SK-N-DZ (cell line): Measurements from ENCODE around the gene KIF4A.
"Not testable (repeated sequence)": the region's sequence is repeated elsewhere in the genome, so short reads cannot be mapped to it uniquely, and the experiment has no call there.

Source experiments
- DNase-seq: peaks from one replicate; pipeline ENCODE4 v3.0.0-alpha.2; 2015; ENCODE audit warnings: low spot score

The KIF4A gene

DNA sequence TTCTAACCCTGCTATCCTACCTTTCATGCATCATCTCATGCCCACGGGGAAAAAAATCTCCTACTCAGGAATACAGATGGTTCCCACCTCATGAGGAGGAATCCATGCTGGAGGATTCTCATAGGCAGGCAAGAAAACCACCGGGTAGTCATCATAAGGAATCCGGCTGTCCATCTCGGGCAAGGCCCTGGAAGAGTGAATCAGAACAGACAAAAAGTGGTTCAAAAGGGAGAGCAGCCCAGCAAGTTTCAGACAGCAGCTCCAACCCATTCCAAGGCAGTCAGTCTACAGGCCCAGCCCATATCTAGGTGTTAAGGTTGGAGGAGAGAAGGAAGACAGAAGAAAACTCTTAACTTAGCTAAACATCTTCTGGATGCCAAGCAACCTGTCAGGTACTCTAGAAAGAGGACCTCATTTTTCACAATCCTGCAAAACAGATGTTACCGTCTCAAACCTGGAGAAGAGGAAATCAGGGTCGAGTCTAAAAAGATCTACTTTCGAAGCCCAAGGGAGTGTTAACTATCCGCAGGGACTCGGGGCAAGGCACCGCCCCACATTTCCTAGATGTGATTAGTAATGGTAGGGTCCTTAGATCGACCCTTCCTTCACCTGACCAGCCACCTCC lies 624 bp upstream of the KIF4A start:
- no peak for DNase-seq

- DNase-seq: no peak
Observed at GRCh38 chrX:70292788-70293187, 2.9 kb downstream of the KIF4A start.

GRCh38 chrX:70293621-70294020 lies 3.7 kb downstream of the KIF4A start:
- no peak for DNase-seq

DNA sequence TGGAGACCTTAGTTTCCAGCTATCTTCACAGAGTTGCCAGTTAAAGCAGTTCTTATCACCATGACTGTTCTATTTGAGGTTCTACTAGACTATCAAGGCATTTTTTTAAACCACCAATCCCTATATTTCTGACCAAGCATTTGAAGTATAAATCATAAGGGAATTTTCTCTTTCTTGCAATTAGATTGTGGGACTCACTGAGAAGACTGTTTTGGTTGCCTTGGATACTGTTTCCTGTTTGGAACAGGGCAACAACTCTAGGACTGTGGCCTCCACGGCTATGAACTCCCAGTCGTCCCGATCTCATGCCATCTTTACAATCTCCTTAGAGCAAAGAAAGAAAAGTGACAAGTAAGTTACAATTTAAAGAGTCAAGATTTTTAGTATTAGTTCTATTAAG lies 11.8 kb downstream of the KIF4A start:
- no peak for DNase-seq

GRCh38 chrX:70313503-70313902 lies 23.6 kb downstream of the KIF4A start:
- no peak for DNase-seq

DNA sequence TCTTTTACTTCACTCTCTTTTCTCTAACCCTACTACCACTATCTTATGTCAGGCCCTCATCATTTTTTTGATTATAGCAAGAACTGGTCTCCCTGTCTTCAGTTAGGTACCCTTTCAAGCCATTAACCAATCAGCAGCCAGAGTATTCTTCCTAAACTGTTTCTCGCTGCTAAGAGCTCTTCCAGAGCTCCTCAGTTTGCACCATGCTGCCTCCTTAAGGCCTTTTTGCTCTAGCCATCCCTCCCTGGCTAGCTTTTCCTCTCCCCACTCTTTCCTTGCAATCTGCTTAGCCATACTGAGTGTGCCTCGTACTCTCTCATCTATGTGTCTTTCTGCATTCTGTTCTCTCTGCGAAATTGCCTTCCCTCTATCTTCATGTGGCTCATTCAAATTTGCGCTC lies 32.9 kb downstream of the KIF4A start:
- no peak for DNase-seq

GRCh38 chrX:70323628-70324027 lies 33.7 kb downstream of the KIF4A start:
- not testable (repeated sequence) for DNase-seq

GRCh38 chrX:70324326-70324725 lies 34.4 kb downstream of the KIF4A start:
- DNase-seq: no peak

DNA sequence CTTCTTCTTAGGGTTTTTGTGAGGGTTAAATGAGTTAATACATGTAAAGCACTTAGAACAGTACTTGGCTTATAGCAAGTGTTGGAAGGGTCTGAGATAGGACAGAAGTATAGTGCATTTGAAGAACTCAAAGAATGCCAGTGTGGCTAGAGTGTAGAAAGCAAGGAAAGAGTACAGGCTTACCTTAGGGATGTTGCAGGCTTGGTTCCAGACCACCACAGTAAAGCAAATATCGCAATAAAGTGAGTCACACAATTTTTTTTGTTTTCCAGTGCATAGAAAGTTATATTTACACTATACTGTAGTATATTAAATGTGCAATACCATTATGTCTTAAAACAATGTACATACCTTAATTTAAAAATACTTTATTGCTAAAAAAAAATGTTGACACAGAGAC lies 41.3 kb downstream of the KIF4A start:
- DNase-seq: no peak

GRCh38 chrX:70332600-70332999 lies 42.7 kb downstream of the KIF4A start:
- no peak for DNase-seq

- DNase-seq: no peak
Observed at GRCh38 chrX:70336767-70337166, 46.9 kb downstream of the KIF4A start.

DNA sequence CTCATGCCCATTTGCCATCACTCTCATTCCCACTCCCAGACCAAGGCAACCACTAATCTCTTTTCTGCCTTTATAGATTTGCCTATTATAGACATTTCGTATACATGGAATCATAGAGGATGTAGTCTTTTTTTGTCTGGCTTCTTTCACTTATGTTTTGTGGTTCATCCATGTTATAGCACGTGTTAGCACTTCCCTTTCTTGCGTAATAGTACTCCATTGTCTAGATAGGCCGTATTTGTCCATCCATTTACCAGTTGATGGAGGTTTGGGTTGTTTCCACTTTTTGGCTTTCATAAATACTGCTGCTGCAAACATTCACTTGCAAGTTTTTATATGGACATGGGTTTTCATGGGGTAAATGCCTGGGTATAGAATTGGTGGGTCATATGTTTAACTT lies 48.4 kb downstream of the KIF4A start:
- DNase-seq: no peak

GRCh38 chrX:70343435-70343834 lies 53.5 kb downstream of the KIF4A start:
- no peak for DNase-seq

DNA sequence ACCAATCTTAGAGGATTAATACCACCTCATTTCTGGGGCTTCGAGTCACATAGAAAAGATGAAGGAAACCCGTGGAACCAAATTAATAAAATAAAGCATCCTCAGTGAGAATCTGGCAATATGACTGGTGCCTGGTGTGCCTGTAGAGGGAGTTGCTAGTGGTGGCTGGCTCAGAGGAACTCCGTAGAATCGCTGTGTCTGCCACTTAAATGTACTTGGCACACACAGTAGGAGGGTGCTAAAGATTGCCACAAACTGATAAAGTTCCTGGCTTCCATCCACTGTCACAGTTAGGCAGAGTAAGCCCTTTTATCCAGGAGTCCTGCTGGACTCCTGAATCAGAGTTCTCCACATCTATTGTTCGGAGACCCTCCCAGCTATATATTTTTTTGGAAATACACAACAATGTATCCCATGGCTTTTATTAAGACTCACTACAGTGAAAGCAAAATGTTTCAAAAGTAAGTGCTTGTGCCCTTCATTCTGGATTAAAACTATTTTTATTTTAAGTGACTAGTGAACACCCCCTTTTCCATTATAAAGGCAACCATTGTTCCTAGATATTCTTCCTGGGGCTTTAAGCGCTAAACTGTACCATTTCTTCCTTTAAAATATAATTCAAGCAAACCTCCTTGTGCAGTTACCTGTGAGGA lies 56.6 kb downstream of the KIF4A start:
- no peak for DNase-seq

GRCh38 chrX:70348825-70349224 lies 58.9 kb downstream of the KIF4A start:
- DNase-seq: not testable (repeated sequence)

- not testable (repeated sequence) for DNase-seq
Observed at GRCh38 chrX:70349367-70350125, 59.6 kb downstream of the KIF4A start.

DNA sequence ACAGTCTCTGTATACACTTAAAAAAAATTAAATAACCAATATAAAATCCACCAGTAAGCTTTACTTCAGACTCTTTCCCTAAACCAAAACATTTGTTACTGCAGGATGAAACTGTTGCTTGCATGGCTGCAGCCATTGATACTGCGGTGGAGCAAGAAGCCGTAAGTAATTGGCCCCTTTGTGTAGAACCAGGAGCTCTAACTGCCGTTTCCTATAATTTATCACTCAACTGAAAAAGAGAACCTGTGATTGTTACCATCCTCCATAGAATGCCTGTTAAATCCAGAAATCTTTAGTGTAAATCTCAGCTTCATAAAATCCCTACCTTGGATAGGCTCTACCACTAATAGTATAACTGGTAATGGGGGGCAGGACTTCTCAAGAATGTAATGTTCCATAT lies 62.6 kb downstream of the KIF4A start:
- no peak for DNase-seq

- no peak for DNase-seq
Observed at GRCh38 chrX:70353514-70353913, 63.6 kb downstream of the KIF4A start.

DNA sequence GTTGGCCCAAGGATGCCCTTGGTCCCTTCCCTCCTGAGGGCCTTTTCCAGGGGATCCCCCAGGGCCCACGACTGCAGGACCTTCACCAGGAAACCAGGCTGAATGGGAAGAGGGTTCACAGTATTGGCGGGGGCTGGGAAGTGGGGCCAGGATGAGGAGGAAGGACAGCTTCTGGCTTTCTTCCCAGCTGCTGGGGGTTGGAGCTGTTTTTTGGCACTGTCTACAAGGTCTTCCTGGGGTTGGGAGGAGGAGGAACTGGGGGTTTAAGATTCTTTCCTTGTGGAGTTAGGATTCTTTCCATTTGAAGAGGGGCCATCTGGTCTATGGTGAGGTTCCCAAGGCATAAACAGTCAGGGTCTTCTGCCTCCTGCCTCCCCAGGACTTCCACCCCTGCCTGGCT lies 64.8 kb downstream of the KIF4A start:
- no peak for DNase-seq

- DNase-seq: no peak
Observed at GRCh38 chrX:70359458-70359857, 69.6 kb downstream of the KIF4A start.

- DNase-seq: no peak
Observed at GRCh38 chrX:70360366-70360765, 70.5 kb downstream of the KIF4A start.

DNA sequence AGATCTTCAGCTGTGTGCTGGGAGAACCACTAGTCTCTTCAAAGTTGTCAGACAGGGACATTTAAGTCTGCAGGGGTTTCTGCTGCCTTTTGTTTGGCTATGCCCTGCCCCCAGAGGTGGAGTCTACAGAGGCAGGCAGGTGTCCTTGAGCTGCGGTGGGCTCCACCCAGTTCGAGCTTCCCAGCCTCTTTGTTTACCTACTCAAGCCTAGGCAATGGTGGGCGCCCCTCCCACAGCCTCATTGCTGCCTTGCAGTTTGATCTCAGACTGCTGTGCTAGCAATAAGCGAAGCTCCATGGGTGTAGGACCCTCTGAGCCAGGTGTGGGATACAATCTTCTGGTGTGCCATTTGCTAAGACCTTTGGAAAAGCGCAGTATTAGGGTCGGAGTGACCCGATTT lies 78.8 kb downstream of the KIF4A start:
- DNase-seq: not testable (repeated sequence)

GRCh38 chrX:70386235-70386634 lies 96.3 kb downstream of the KIF4A start:
- no peak for DNase-seq
